Fibroblast of skin of left biceps (primary cell): ENCODE data around the gene HOXB3.

Experiments used
- DNase-seq, 2 experiments: peaks; one replicate each; pipeline ENCODE4 v3.0.0-alpha.2; 2013; ENCODE audit warnings: low read depth in 2 of 2

HOXB3 gene

GRCh38 chr17:48625495-48626244, 35.6 kb upstream of the HOXB3 start:
- DNase-seq, result no peak

- DNase-seq, result no peak
These were observed 34.8 kb upstream of the HOXB3 start for GRCh38 chr17:48624544-48625494.

DNA sequence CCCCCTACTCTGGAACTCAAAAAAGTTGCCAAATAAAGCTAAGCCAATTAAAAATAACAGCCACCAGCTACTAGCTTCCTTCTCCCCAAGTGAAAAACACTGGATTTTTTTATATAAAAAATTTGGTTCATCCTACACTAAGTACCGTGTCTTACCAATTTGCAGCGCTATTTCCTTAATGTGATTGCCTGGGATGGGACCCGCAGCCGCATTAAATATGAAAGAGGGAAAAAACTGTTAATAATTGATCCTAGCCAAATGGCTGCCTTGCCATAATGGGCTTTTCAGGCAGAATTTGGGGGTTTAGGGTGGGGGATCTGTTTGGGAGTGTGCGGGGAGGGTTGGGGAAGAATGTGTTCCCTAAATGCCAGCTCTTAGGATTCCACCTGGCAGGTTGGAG, 34.1 kb upstream of the HOXB3 start:
- DNase-seq, result no peak

DNA sequence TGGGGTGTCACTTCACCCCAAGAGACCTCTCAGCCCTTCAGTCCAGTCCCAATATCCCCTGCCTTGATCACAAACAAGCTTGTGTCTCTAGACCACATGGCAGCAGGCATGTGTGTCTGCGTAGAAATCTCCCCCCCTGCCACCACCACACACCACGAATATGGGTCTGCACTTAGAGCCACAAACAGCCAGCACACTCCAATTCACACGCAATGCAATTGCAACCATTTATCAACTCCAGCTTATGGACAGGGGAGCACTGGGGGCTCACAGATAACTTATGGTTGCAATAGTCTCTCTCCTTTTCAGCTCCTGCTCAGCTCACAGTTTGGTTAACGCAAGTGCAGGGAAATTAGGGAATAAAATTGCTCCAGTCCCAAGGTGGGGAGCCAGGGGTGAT, 33.5 kb upstream of the HOXB3 start:
- no peak for DNase-seq

GRCh38 chr17:48622857-48623256, 32.8 kb upstream of the HOXB3 start:
- DNase-seq, result no peak

DNA sequence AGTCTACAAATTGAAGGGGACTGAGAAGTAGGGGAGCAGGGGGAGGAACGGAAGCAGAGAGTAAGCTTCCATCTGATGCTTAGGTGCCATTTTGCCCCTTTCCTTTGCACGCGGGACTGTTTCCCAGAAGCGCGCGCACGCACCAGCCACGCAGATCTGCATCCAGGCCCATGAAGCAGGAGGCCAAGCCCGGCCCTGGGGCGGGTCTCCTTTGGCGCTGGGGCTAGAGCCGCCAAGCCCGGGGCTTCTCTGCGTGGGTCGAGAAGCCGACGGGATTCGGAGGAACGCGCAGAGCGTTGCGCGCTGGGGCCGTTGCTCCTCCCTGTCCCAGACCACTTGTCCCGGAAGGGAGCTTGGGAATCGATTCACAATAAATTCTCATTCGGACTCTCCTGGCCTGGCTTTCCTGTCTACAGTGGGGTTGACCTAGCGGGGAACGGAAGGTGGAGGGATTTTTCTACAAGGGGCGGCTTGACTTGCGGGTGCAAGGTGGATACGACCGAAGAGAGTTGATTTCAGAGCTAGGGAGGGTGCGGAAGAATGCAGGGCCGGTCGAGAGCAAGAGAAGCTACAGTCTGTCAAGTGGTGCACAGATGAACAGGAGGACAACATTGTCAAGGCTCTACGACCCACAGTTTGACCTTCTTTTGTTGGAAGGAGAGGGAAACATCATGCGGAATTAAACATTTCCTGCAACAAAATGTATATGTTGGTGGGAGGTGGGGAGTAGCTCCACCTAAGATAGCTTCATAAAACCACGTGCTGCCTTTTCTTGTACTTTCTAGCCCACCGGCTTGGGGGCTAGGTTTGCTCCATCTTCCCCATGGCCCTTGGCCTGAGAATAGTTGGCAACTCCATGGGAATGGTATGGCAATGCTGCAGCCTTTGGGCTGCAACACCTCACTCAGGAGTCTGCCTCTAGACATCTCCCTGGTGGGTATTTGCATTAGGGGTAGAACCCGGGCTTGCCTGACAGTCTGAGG, 31.7 kb upstream of the HOXB3 start:
- DNase-seq, result no peak

- no peak for DNase-seq
These were observed 30.6 kb upstream of the HOXB3 start for GRCh38 chr17:48620461-48621139.

DNA sequence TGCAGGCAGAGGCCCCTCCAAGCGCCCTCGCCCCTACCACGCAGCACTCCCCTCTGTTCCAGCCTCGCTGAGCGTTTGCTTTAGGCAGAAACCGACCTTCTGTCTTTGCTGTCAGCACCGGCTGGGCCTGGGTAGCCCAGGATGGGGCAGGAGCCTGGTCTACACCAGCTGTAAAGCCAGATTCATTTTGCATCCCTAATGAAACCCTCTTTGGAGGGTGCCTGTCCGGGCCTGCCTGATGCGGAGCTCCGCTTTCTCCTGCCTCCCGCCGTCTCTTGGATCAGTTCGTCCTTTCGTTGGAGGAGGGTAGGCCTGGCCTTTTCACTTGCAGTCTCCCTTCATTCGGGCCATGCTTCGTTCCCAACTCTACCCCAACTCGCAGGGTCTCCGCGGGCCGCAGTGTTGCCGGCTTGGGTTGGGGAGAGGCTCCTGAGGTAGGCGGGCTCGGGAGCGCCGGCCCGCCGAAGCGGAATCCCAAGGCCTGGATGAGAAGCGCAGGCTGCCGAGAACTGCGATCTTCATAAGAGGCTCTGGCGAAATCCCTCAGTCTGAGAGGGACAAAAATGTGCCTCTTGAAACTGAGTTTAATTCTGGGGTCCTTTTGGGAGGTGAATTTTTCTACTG, 29.9 kb upstream of the HOXB3 start:
- no peak for DNase-seq

DNA sequence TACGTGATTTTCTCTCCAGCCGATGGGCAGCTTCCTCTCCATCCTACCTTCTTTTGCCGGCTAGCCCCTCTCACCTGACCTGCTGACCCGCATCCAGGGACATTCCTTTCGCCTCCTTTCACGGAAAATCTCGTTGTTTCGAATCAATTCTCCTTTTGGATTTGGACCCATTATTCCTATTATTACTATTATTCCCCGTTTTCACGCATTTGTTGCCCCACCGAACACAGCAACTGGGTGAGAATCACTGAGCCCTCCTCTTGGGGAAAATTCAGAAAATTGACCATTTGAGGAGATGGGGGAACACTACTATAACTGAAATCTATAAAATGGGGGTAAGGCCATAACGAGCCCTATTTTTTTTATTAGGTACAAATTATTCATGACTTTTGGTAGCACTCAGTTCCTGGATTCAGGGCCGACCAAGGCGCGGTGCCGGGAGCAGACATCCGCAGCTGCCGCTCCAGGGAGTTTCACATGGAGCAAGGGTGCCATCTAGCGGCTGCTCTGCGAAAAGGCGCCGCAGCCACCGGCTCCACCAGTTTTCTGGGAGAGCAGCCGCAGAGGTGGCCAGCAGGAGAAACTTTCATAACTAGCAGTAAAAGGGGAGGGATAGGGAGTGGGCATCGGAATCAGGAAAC, 28.3 kb upstream of the HOXB3 start:
- peak in 1 of 2 experiments; percentile 61 for DNase-seq

DNA sequence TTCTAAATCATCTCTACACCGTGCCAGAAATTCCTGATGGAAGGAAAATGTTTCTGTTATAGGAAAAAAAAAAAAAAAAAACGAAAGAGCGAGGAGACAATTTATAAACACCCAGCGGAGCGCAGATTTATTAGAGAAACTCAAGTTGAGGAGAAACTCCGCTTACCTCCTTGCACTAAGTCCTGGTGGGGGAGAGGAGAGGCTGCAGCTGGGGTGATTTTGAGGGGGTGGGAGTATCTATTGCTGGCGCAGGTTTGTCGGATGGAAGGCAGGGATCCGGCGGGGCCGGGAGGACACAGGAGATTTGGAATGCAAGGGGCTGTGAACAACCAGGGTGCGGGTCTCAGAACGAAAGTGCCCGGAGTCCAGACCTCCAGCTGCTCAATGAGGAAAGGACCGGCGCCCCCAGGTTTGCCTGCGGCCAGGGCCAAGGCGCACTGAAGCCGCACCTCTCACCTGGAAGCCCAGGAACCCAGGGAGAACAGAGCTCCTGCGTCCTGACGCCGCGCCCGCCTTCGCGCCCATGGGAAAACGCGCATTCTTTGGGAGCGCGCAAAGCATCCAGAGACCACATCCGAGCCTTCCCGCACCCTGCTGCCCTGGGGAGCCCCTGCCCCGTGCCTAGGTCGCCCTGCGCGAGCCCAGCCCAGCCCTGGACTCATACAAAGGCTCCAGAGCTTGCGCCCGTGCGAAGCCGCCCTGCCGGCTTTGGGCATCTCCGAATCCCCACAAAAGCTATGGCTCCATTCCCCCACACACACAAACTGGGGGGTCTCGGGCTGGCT, 27.6 kb upstream of the HOXB3 start:
- DNase-seq, result no peak

DNA sequence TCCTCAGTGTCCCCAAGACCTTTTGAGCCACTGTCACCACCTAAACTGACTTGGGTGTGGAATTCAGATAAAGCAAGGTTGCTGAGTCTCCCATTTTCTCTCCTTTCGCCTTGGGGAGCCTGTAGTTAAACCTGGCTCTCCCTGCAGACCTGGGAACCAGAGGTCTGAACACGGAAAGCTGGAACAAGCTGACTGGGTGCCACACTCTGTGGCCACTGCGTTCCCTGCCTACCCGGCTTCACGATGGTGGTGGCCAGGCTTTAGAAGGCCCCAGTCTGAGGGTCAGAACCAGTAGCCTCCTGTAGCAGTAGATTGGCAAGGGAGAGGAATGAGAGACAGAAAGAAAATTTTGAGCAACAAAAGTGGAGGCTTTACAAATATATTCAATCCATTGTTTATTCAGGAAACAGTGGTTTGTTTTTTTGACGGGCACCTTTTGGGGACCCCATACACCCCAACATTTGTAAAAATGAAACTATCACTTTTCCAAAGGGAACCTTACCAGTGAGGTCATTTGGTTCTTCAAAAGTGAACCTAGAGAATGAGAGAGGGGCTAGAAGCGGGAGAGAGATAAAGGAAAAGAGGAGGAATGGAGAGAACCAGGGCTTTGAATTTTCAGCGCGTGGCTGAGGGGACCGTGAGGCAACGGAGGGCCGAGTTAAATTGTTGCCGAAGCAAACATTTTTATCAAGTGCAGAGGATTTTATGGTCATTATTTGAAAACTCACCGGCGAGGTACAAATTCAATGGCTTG, 26.9 kb upstream of the HOXB3 start:
- DNase-seq, result no peak

DNA sequence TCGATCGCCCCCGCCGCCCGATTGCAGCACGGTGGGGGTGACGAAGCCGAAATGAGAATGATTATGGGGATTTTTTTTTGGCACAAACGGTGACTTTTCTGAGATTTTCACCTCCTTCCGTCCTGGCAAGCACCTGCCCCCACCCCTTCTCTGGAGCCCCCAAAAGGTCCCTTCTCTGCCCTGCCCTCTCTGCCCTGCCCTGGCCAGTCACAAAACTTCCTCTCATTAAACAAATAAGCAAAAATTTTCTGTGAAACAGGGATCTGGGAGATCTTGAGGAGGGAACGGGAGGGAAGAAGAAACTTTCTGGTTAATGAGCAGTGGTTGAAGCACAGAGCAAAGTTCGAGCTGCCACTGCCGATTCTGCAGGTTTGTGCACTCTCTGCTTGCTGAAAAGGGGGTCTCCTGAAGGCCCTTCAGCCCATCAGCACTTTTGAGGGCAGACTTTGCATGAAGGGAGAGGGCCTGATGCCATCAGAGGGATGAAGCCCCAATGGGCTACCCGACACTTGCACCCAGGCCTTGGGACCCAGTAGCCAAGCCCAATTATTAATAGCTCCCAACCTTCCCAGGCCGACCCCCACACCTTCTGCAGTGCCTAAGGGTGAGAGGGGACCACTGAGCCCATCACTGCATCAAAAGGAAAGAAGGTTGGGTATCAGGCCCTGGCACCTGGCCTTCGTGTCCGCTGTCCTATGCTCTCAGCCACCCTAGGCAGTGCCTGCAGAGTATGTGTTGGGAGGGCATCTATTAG, 26.1 kb upstream of the HOXB3 start:
- DNase-seq, result no peak

DNA sequence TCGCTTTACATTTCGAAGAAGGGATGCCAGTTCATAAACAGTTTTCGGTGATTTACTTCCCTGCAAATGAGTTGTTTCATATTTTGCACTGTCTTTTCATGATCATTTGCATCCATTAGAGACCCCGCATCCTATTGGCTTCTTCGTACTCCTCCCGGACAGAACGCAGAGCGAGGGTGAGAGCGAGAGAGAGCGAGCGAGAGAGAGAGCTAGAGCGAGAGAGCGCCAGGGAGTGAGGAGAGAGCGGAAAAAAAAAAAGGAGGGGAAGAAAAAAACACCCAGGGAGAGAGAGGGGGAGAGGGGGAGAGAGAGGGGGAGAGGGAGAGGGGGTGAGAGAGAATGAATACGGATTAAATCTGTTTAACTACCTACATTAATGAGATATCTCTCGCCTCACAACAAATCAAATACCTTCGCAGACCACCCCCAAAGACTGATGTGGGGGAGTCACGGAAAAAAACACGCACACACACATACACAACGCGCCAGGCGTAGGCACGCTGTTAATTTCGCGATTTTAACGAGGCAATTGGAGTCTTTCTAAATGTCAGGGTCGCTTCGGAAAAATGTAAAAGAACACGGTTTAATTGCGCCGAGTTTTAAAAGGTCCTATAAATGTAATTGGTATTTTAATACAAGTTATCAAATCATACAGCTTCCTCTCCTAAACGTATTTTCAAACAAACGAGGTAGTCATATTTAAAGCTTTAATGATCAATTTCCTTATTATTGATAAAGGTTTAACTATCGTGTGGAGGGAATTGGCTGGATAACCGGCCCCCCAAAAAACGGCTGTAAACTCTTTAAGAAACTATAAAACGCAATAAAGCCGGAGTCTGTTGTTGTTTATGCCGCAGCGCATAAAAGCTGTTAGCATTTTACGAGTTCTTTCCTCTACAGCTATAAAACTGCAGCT, 25.3 kb upstream of the HOXB3 start, which contains the start of gene HOXB8:
Gene HOXB8 (minus strand): TSS at position 246 of the 916 bp plus-strand sequence. CDS start 588 bp downstream, outside the sequence.
- DNase-seq, result no peak

DNA sequence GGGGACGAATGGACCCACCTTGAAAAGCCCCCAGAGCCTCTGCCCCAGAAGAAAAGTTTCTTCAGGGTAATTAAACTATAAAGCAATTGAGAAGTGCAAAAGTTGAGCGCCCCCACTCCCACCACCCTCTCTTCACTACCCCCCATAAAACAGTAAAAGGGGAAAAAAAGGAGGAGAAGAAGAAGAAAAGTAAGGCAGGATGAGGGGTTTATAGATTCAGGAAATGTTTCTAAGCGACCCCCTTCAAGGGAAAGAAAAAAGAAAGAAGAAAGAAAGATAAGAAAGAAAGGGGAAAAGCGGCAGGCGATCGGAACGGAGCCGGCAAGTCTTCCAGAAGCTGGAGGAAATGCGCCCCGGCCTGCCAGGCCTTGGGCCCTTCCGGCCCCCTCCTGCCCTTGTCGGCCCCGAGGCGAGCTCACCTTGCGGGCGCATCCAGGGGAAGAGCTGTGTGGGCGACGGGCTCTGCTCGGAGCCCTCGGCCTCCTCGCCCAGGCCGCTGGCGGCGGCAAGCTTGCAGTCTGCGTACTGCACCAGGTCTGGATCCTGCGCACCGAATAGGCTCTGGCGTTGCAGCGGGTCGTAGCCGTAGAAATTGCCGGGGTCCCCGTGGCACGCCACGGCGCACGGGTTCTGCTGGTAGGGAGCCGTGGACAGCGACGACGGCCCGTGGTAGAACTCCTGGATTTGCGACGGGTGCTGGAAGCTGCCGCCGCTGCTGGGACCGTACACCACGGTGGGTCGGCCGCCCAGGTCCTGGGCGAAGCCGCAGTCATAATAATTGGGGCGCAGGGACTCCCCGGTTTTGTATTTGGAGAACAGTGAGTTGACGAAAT, 24.0 kb upstream of the HOXB3 start:
- DNase-seq, result no peak

DNA sequence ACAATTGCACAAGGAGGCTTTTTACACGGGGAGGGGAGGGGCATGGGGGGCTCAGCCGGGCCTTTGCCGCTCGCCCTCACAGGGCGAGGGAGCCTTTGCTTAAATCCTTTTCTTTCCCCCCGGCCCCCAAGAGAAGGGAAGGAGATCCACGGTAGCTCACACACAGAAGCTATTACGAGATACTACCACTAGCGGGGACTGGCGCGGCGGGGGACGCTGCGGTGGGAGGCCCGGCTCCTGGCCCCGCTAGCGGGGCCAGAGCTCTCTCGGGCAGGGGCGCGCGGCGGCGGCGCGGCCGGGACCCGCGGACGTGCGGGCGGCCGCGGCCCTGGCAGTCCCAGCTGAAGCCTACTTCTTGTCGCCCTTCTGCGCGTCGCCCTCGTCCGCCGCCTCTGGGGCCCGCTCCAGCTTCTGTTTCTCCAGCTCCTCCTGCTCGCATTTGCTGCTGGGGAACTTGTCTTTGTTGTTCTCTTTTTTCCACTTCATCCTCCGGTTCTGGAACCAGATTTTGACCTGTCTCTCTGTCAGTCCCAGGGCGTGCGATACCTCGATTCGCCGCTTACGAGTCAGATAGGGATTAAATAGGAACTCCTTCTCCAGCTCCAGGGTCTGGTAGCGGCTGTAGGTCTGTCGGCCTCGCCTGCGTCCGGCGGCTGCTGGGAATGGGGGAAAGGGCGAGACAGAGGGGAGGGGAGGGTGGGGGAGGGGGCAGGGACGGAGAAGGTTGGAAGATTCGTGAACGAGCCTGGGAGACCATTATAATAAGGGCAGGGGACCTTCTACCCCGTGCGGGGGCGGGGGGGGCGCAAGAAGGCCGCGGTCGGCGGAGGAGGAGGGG, 23.0 kb upstream of the HOXB3 start:
- no peak for DNase-seq
